Activated CD8-positive, alpha-beta memory T cell treated with anti-CD3 and anti-CD28 coated beads, Interleukin-2, amount 50 U/mL, for 1 hour (primary cell): ENCODE measurements around the gene CASZ1.

ENCODE experiments used
- DNase-seq: peaks from one replicate; pipeline ENCODE4 v3.0.0-alpha.2; 2020; ENCODE audit errors: extremely low read depth

CASZ1 gene

DNA sequence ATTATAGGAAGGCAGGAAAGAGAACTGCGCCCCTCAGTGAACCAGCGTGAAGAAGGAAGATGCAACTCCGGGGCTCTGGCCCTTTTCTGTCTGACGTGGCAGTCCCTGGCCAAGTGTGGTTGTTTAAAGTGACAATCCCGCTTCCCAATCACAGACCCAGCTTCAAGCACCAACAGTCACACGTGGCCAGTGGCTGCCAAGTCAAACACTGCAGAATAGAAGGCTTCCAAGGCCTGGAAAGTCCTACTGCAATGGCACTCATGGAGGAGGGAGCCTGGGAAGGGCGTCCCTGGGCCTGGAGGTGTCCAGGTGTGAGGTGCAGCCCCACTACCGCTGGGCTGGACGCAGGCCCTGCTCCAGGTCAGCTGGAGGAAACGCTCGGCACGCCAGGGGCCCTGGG is 143.8 kb downstream of the CASZ1 start:
- no peak for DNase-seq

DNA sequence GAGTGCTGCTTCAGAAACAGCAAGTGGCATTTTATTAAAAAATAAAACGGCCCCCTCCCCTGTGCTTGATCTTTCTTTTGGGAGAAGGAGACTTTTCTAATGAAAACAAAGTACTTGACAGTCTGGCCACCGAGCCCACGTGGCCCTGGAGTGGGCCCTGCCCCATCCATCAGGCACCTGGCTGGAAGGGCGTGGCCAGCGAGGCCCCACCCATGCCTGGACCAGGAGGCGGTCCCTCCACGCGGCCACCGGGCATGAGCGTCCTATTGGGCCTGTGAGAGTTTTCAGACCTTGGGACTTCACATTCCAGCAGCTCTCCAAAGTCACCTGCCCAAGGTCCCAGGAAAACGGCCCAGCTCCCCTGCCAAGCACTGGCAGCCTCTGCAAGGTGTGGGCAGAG is 144.7 kb downstream of the CASZ1 start:
- DNase-seq: no peak

DNA sequence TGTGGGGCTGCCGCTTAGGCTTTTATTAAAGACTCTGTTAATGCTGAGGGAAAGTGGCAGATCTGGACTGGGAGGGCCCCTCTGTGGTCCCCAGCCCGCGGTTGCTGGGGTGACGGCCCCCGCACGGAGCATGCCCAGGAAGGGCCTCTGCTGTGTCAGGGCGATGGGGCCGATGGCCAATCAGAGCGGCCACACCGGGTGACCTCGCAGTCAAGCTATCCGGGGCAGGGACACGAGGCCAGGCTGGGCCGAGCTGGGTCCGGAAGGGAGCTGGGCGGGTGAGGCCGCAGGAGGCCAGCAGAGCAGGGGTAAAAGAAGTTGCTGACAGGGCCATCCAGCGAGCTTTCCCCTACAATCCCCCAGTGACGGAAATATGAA is 145.1 kb downstream of the CASZ1 start:
- DNase-seq: no peak

DNA sequence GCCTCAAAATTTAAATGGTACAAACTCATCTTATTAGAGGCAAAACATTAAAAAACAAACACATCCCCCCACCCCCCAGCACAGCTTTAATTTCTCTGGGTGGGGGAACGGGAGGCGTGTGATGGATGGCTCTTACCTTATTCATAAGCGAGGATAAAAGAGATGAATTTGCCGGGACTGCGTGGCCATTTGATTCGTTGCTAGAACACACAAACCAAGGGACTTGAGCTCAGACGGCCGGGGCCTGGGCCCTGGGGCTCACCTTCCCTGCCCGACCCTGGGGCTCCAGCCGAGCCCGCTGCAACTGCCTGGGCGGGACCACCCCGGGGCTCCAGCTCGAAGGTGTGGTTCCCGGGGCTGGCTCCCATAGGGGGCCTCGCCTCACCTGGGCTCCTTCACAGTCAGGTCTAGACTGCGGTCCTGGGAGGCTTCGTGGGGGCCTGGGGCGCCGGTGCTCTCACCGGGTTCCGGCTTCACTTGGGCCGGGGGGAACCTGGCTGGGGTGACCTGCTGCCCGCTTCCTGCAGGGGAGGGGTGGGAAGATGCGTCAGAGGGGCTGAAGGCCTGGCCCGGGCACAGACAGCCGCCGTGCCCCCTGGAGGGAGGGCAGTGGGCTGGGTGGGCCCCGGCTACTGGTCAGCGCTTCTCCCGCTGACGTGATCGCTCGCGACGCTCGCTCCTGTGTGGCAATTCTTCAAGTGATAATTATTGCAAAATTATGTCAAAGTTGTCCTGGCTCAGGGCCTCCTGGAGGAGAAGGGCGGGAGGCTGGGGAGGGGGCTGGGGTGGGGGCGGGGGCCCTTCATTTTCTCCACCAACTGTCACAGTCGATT is 145.7 kb downstream of the CASZ1 start:
- DNase-seq: no peak

DNA sequence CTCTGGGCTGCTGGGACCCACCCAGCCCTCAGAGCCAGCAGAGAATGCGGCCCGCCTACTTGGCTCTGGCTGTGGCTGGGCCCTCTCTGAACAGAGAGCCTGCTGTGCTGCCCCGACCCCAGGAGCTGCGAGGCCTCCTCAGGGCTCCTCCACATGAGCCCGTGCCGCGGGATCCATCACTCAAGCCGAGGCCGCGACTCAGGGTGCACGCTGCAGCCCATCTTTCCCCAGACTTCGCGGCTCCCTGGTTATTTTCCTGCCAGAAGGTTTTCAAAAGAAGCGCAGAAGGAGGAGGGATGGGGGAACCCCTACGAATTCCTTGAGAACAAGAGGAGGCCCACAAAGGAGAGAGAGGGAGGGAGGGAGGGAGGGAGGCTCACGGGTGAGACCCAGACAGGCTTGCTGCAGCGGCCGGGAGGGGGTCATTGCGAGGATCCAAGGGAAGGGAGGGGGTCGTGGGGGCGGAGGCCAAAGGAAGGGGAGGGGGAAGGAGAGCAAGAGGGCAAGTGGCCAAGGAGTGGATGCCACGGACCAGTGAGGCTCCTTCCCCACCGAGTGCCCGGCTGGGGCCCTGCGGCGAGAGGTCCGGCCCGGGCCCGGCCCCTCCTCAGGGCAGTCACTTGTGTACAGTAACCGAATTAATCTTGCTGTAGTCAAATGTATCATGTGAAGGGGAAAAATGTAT is 146.8 kb downstream of the CASZ1 start:
- DNase-seq: no peak

DNA sequence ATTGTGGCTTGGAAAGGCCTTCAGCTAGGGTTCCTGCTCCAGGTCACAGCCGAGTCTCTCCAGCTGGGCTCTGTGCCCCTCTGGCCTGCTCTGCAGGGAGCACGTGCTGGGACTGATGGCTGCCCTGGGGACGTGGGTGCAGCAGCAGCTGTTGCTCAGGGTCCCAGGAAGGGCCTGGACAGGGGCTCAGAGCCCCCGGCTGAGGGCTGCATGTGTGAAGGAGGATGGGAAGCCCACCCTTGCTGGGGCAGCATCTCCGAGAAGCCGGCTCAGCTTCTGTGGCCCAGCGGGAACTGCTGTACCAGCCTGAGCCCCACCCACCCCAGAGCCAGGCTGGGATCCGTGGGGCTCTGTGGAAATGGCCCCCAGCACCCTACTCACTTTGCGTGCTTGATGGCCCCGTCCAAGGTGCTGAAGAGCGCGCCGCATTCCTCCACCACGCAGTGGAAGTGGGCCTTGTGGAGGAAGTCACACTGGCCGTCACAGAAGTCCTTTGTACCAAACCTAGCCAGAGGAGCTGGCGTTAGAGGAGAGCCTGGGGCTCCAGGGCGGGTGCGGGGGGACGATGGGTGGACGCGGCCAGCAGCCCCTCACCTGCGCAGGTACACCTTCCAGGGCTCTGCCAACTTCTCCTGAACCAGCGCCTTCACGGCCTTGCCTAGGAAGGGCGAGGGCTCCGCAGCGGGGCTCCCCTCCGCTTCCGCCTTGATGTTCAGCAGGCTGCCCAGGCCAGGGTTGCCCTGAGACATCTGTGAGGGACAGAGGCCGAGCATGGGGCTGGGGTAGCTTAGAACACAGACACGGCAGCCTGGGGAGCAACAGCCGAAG is 147.5 kb downstream of the CASZ1 start:
- no peak for DNase-seq

DNA sequence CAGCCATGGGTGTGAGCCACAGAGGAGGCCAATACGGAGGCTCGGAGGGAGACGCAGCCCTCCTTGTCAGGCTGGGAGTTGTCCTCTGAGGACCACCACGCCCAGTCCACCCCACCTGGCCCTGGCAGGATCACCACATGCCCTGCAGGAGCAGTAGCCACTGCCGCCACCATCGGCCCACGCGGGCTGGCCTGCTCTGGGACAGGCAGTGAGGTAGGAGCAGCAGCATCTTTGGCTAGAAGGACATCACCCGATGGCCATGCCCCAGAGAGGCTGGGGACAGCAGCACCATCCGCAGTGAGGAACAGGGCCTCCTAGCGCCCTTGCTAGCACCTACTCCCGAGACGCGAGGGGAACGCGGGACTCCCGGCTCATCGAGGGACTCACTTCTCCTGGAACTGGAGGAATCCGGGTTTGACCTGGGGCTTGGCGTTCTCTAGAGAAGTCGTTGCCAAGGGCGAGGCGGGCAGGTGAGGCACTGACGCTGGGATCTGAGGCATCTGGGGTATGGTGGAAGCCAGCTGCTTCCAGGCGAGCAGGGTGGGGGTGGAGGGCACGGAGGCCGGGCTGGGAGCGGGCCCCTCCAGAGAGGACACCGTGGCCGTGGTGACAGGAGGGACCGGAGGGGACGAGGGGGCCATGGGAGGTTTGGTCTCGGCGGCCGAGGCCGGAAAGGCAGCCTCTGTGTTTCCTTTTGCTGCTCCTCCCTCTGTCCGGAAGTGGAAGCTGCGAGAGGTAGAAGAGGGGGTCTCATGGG is 148.9 kb downstream of the CASZ1 start:
- DNase-seq: no peak

DNA sequence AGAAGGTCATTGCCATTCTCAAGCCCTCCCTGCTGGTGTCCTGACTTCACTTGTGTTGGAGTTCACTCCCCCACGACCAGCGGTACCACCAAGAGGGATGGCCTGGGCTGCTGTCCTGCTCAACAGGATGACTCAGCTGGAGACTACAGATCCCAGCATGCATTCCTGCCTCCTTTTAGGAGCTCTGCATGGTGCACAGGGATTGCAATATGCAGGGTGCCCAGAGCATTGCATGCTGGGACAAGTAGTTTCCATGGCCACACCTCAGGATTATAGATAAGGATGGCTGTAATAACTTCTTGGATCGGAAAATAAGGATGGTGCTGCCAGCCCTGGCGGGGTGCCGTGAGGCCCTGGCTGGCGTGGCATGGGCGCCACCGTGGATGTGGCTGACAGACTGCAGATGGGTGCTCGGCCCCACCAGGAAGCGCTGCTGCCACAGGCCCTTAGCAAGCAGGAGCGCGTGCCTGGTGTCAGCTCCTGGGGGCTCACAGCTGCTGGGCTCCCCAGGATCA is 150.0 kb downstream of the CASZ1 start:
- DNase-seq: no peak

DNA sequence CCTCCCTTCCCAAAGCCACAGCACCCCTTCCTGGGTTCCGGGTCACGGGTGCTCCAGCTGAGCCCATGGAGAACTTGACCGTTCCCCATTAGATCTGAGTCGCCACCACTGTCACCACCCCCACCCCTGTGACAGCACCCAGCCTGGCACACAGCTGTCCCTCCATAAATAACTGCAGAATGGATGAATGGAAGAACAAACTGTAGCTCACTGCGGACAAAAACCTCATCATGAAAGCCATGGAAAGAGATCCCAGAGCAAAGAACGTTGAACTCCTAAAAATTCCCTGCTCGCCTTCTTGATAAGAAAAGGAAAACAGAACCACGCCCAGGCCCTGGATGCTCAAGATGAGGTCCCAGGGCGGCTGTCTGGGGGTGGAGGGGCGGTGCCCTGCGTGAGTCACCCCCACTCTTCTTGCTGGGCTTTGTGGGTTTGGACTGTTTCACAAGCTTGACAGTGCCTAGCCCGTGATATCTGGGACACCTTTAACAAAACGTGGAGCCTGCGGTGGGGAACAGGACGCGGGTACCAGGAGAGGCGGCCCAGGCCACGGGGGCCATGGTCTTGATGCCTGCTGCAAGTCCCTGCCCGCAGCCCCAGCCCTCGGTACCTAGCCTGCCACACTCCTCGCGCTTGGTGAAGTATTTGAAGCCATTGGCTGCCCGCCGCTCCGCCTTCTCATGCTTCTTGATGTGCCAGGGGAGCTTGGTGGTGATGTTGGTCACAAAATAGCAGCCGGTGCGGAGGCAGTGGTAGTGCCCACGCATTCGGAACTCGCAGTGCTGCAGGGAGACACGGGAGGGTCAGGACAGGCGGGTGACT is 151.9 kb downstream of the CASZ1 start:
- no peak for DNase-seq

DNA sequence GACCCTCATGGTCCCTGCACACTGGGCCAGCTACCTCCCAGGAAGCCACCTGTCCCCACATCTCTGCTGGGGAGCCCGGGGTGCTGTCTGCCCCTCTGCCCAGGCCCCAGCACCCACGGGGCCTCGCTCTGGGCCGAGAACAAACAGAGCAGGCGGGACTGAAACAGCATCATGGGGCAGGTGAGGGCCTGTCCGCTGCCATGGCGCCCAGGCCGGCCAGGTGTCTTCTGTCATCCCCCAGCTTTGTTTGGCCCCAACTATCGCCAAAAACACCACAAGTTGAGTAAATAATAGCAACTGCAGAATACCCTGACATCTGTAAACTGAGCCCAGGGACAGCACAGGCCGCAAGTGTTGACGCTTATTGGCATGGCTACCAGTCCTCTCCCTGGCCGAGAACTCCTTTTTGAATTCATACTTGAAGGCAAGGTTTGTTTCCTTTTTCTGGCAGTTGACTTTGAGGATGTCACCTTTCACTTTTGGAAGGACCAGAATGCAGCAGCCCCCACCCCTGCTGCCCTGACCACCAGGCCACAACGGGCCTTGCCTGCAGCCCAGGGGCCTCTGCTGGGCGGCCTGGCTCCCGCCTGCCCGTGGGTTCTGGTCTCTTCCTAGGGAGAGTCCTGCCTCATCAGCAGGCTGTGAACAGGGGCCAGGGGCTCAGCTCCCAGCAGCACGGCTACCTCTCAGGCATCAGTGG is 152.7 kb downstream of the CASZ1 start:
- no peak for DNase-seq

DNA sequence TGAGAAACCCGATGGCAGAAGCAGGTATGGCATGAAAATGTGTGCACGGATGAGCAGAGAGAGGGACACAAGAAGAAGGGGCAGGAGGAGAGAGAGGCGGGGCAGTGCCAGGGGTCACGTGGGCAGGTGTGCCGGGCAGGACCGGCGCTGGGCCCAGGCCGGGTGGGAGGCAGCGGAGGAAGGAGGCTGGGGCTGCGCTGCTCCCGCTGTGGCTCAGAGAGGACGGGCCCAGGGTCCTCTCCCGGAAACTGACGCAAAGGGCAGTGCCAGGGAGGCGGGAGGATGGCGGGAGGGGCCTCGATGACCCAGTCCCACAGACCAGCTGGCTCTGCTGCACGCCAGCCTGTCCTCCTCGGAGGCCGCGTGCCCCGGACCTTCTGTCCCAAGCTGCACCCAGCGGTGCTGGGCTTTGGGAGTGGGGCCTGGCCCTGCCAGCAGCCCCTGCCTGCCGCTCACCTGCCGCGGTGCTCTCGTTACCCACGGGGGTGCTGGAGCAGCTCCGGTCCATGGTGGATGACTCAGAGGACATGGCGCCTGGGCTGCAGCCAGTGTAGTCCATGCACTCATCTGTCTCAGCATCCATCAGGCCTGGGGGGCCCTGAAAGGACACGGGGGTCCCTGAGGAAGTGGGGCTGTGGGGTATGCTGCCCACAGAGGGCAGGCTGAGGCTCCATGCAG is 153.9 kb downstream of the CASZ1 start:
- DNase-seq: no peak

DNA sequence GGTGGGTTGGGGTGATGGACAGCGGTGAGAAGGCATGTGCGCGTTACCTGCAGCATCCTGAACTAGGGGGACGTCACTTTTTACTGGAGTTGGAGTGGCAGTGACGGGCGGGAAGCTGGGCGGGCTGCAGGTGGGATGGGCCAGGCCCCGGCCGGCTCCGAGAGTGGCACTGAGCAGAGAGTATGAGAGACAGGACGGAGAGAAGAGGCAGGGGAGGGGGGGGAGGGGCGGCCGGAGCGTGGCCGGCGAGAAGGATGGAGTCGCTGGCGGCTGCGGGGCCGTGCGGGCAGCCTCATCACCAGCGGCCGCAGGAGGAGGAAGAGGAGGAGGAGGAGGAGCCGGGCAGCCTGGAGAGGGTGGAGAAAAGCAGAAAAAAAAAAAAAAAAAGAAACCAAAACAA is 154.5 kb downstream of the CASZ1 start:
- no peak for DNase-seq

DNA sequence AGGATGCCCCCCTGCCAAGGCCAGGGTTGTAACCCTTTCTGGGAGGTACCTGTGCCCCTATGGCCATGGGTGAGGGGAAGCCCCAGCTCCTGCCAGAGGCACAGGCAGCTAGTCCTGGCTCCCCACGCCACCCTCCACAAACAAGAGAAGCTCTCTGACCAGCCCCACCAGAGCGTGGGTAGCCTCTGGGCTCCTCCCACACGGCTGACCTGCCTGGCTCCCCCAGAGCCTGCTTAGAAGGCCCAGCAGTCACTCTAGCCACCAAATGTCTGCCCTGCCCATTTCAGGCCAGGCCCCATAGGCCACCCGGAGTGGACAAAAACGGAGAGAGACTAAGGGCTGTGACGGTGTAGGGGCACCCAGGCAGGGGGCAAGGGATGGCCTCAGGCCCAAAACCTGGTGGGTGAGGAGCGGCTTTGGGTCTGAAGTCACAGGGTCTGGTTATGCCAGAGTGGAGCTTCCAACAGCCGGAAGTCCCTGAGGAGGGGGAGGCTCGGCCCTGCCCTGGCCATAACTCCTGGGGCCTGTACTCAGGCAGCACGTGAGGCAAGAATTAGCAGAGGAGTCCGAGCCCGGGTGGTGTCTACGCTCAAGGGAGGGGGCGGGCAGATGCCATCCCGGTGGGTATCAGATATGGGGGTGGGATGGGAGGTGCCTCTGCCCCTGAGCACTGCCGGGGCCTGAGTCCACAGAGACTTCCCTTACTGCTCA is 155.4 kb downstream of the CASZ1 start:
- no peak for DNase-seq

DNA sequence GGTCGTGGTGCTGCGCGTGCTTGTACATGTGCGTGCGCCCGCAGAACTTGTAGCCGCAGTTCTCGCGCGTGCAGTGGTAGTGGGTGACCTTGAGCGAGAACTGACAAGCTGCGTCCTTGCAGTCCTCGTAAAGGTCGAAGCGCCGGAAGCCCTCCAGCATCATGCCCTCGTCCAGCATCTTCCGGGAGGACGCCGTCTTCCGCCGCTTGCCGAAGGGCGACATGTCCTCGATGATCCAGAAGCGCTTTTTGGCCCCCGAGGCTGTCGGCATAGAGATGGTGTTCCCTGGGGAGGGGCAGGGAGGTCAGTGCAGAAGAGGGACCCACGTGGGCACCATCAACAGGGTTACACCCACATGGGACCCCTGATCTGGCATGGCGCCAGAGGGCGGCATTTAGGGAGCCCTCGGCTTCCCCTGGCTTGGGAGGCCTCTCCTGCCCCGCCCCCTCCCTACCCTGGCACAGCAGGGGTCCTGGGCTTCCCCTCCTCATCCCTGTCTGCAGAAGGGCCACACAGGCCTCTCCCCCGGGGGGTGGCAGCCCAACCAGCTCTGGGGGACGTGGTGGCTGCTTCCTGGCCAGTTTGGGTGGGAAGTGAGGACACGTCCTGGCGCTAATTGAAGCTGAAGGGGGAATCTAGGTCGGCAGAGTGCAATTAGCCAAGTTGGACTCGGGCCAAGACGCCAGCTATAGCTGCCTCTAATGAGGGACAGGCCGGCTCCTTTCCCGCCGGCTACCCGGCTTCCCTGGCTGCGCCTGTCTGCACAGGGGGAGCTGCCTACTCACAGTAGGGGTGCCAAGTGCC is 156.5 kb downstream of the CASZ1 start:
- DNase-seq: no peak

DNA sequence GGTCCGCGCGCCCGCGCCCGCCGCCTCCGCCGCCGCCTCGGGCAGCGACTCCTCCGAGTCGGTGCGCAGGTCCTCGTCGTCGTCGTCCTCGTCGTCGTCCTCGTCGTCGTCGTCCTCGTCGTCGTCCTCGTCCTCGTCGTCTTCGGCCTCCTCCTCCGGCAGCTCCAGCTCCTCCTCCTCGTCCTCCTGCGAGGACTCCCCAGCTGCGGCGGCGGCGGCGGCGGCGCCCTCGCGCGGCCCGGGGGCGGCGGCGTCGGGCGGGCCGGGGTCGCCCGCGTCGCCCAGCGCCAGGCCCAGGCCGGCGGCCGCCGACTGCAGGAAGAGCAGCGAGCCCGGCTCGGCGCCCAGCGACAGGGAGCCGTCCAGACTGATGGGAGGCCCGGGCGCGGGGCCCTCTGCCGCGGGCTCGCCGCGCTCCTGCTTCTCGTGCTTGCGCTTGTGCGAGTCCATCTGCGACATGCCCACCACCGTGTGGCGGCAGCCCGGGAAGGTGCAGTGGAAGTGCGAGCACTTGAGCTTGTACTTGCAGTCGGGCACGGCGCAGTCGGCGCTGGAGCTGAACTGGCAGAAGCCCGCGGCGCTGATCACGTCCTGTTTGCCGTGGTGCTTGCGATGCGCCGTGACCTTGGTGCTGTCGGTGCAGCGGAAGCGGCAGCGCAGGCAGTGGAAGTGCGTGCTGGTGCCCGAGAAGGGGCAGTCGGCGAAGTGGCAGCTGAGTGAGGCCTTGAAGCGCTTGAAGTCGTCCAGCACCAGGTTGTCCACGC is 157.3 kb downstream of the CASZ1 start:
- no peak for DNase-seq

DNA sequence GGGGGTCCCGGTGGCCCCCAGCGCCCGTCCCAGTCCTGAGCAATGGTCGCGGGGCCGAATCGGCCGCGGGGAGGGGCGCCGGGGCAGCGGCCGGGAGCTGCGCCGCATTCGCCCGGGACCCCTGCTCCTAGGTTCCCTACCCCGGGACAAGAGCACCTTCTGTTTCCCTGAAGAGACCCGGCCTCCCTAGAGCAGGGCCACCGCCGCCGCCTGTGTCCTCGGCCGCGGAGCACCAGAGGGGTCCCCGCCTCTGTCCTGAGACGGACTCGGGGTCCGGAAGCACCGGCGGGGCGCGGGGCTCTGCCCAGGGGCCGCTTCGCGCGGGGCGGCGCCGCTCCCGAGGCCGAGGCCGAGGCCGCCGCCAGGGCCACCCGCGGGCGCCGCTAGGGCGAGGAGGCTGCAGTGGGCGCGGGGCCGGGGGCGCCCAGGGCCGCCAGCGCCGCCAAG is 157.9 kb downstream of the CASZ1 start:
- DNase-seq: no peak
